Natural killer cell (primary cell): ENCODE results near the gene STK32A. TPM values are rescaled to one million over a fixed set of nuclear protein-coding genes. Genes with fewer than 3 reads are reported as not detected.

ENCODE experiments used
- ATAC-seq, 3 donors: fragments of 150-1000 bp in 2 of 3; fragments of 200-7000 bp in 1 of 3; cut with Tn5 transposase; 1 replicate in 1 of 3; 2 replicates in 2 of 3; pipeline ENCODE4 v1.10.0; 2021; ENCODE audit warnings: mild to moderate bottlenecking in 2 of 3, moderate library complexity in 2 of 3
- DNase-seq, 2 donors: peaks; one replicate each; pipeline versions ENCODE4 v3.0.0 to v3.0.0-alpha.2; 2013 to 2021; ENCODE audit warnings: mixed read lengths in 1 of 2
- H3K27ac ChIP-seq: one replicate; pipeline ENCODE4 v1.5.1; 2013; ENCODE audit warnings: mild to moderate bottlenecking, low read length
- H3K27me3 ChIP-seq: one replicate; pipeline ENCODE4 v1.6.1; 2013; ENCODE audit warnings: low read length; ENCODE audit not compliant: control insufficient read depth, insufficient read depth
- H3K36me3 ChIP-seq: one replicate; pipeline ENCODE4 v1.6.1; 2013; ENCODE audit warnings: low read length; ENCODE audit not compliant: control insufficient read depth, insufficient read depth
- H3K4me1 ChIP-seq: one replicate; pipeline ENCODE4 v1.6.1; 2013; ENCODE audit warnings: low read length; ENCODE audit not compliant: control insufficient read depth, insufficient read depth
- H3K4me3 ChIP-seq: one replicate; pipeline ENCODE4 v1.5.1; 2013; ENCODE audit warnings: low read length
- H3K9me3 ChIP-seq: one replicate; pipeline ENCODE4 v1.6.1; 2013; ENCODE audit warnings: low read length; ENCODE audit not compliant: control insufficient read depth, insufficient read depth
- H3K27ac Mint-ChIP-seq, 2 donors: one replicate each; pipeline ENCODE4 v1.8.0; 2022; ENCODE audit warnings: mild to moderate bottlenecking in 2 of 2, mixed read lengths in 2 of 2, moderate library complexity in 1 of 2
- H3K27me3 Mint-ChIP-seq, 2 donors: one replicate each; pipeline ENCODE4 v1.8.0; 2022; ENCODE audit warnings: low read depth in 2 of 2, mixed read lengths in 2 of 2
- H3K36me3 Mint-ChIP-seq: one replicate; pipeline ENCODE4 v1.8.0; 2022; ENCODE audit warnings: mixed read lengths
- H3K4me1 Mint-ChIP-seq, 2 donors: one replicate each; pipeline ENCODE4 v1.8.0; 2022; ENCODE audit warnings: mixed read lengths in 2 of 2
- H3K4me3 Mint-ChIP-seq: one replicate; pipeline ENCODE4 v1.8.0; 2022; ENCODE audit warnings: mild to moderate bottlenecking, moderate library complexity, mixed read lengths
- H3K9me3 Mint-ChIP-seq, 2 donors: one replicate each; pipeline ENCODE4 v1.8.0; 2022; ENCODE audit warnings: mixed read lengths in 2 of 2
- WGBS: methylation state at CpG from one replicate; pipeline ENCODE4 v1.1.7; 2013; ENCODE audit warnings: missing lambda C conversion rate; ENCODE audit not compliant: insufficient coverage; 5-methylcytosine and 5-hydroxymethylcytosine counted together
- intact Hi-C: fragments of 100-400 bp; cut with micrococcal nuclease; formaldehyde crosslinking; loops from one replicate; pipeline ENCODE4 v1.14.2; 2022
- total RNA-seq, 4 donors: library from RNA; stranded (reverse); fragments of 120-200 nt in 1 of 4; gene quantifications; one replicate each; pipeline versions ENCODE4 v1.2.3 to v1.2.4, GENCODE V29; 2013 to 2022
- TF ChIP-seq, protein P1 (sequence below): fragments of 200-600 bp; IDR thresholded peaks from one replicate; pipeline ENCODE4 v1.8.0; 2022; ENCODE audit warnings: antibody characterized with exemption

The STK32A gene
- total RNA-seq, 3 donors from 2014 or later (not counting 1 experiment from before 2014, with no cell fraction given), result not detected

GRCh38 chr5:147426640-147427327 lies 192.0 kb downstream of the STK32A start:
- H3K27me3 Mint-ChIP-seq, result peaks cover 0 to 12% of the 10 kb centered on the region in 2 donors
- intact Hi-C loops, result no loop called here

GRCh38 chr5:147427521-147428401 lies 192.9 kb downstream of the STK32A start:
- Mint-ChIP-seq H3K27me3 (peaks cover 0 to 12% of the 10 kb centered on the region in 2 donors), H3K4me3 (no peak overlapping the region), H3K9me3 (no peaks in the 10 kb centered on the region), H3K27ac (no peak overlapping the region), H3K36me3 (no peaks in the 10 kb centered on the region), H3K4me1 (no peaks in the 10 kb centered on the region)
- TF ChIP-seq, protein P1, sequence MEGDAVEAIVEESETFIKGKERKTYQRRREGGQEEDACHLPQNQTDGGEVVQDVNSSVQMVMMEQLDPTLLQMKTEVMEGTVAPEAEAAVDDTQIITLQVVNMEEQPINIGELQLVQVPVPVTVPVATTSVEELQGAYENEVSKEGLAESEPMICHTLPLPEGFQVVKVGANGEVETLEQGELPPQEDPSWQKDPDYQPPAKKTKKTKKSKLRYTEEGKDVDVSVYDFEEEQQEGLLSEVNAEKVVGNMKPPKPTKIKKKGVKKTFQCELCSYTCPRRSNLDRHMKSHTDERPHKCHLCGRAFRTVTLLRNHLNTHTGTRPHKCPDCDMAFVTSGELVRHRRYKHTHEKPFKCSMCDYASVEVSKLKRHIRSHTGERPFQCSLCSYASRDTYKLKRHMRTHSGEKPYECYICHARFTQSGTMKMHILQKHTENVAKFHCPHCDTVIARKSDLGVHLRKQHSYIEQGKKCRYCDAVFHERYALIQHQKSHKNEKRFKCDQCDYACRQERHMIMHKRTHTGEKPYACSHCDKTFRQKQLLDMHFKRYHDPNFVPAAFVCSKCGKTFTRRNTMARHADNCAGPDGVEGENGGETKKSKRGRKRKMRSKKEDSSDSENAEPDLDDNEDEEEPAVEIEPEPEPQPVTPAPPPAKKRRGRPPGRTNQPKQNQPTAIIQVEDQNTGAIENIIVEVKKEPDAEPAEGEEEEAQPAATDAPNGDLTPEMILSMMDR, result no peak
- 81% methylated on average over 1 of the region's 1 CpG for WGBS
- DNase-seq (no peak), ATAC-seq (no peak)
- Histone ChIP-seq H3K27me3 (no peaks in the 10 kb centered on the region), H3K9me3 (no peaks in the 10 kb centered on the region), H3K36me3 (no peaks in the 10 kb centered on the region), H3K4me3 (no peak overlapping the region), H3K27ac (no peak overlapping the region), H3K4me1 (no peaks in the 10 kb centered on the region)
- intact Hi-C loops, result no loop called here

More at GRCh38 chr5:147426640-147427327, 192.0 kb downstream of the STK32A start:
- no peaks in the 10 kb centered on the region for H3K27me3 ChIP-seq
- TF ChIP-seq, protein P1, result no peak
- DNase-seq (no peak), ATAC-seq (no peak)
- Mint-ChIP-seq H3K4me3 (no peak overlapping the region), H3K36me3 (no peaks in the 10 kb centered on the region), H3K4me1 (no peaks in the 10 kb centered on the region), H3K27ac (no peak overlapping the region), H3K9me3 (no peaks in the 10 kb centered on the region)
- H3K9me3 ChIP-seq, result no peaks in the 10 kb centered on the region
- H3K4me1 ChIP-seq, result no peaks in the 10 kb centered on the region
- no peaks in the 10 kb centered on the region for H3K36me3 ChIP-seq
- 77% methylated on average over 3 of the region's 3 CpGs for WGBS
- no peak overlapping the region for H3K27ac ChIP-seq
- no peak overlapping the region for H3K4me3 ChIP-seq

- intact Hi-C loops, result no loop called here
- H3K9me3 ChIP-seq, result no peaks in the 10 kb centered on the region
- TF ChIP-seq, protein P1, result no peak
- no peaks in the 10 kb centered on the region for H3K36me3 Mint-ChIP-seq
- H3K4me1 ChIP-seq, result no peaks in the 10 kb centered on the region
- peaks cover 3 to 16% of the 10 kb centered on the region in 2 donors for H3K27me3 Mint-ChIP-seq
- ATAC-seq (no peak), DNase-seq (no peak)
- H3K4me1 Mint-ChIP-seq, result no peaks in the 10 kb centered on the region
- H3K4me3 ChIP-seq, result no peak overlapping the region
- H3K27me3 ChIP-seq, result no peaks in the 10 kb centered on the region
- H3K9me3 Mint-ChIP-seq, result no peaks in the 10 kb centered on the region
- H3K27ac ChIP-seq, result no peak overlapping the region
- no peak overlapping the region for H3K27ac Mint-ChIP-seq
- no peak overlapping the region for H3K4me3 Mint-ChIP-seq
- no peaks in the 10 kb centered on the region for H3K36me3 ChIP-seq
- 100% methylated on average over 1 of the region's 2 CpGs for WGBS
These were observed 195.8 kb downstream of the STK32A start for GRCh38 chr5:147430628-147431027.
